Measurements from ENCODE around the gene MOCS1. TPM values are rescaled to one million over a fixed set of nuclear protein-coding genes. Genes with fewer than 3 reads are reported as not detected.

MOCS1 gene
- total RNA-seq, 4 donors from 2014 or later, result 5.0 to 12.0 (median 8.4) TPM

DNA sequence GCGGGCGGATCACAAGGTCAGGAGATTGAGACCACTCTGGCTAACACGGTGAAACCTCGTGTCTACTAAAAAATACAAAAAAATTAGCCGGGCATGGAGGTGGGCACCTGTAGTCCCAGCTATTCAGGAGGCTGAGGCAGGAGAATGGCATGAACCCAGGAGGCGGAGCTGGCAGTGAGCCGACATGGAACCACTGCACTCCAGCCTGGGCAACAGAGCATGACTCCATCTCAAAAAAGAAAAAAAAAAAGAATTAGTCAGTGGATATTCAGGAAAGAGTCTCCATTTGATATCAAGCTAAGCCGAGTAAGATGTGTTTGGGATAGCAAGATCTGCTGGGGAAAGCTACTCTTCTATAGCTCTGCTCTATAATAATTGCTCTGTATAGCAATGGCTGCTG is 41.0 kb downstream of the MOCS1 start:
- intact Hi-C loops (cut with DNase I), result no loop called here
- Histone ChIP-seq H3K36me3 (peaks cover 0 to 5% (median 0%) of the 10 kb centered on the region in 3 donors), H3K27me3 (no peaks in the 10 kb centered on the region), H3K4me3 (no peak overlapping the region), H3K4me1 (peaks cover 0 to 12% (median 1%) of the 10 kb centered on the region in 3 donors), H3K27ac (no peak overlapping the region), H3K9me3 (no peaks in the 10 kb centered on the region)
- TF ChIP-seq CTCF (IDR thresholded peaks at IDR 0.05) (no peak), POLR2A (IDR thresholded peaks at IDR 0.05) (no peak)
- WGBS, 2 donors, result 67 to 70% methylated on average over 8 of the region's 8 CpGs
- no peak for DNase-seq

DNA sequence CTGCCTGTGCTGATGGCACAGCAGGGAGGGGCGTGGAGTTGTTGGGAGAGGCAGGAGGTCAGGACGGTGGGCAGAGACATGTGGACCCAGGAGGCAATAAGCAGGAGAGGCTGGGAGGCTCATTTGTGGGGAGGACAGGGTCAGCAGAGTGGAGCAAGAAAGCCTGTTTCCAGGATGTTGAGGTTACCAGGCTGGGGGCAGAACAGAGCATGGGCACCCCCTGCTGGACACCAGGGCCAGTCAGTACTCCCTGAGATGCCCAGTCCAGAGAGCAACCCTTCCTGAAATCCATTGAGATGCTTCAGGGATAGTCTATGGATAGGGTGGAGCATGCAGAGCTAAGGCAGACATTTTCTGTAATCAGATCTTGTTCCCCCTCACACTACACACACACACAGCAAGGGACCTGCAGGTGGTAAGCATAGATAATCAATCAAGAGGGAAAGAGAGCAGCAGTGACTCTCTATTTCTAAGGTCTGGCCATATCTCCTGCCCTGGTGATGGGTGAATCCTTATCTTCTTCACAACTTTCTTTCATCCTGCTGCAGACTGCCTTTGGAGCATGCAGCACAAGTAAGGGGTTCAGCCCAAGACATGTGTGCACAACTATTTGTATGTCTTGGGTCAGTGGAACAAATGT is 41.7 kb downstream of the MOCS1 start:
- Histone ChIP-seq H3K4me1 (peaks cover 0 to 19% (median 7%) of the 10 kb centered on the region in 3 donors), H3K27me3 (no peaks in the 10 kb centered on the region), H3K36me3 (peaks cover 0 to 4% (median 0%) of the 10 kb centered on the region in 3 donors), H3K4me3 (no peak overlapping the region), H3K9me3 (no peaks in the 10 kb centered on the region), H3K27ac (peak overlapping the region in 1 of 4 donors; percentile 13)
- WGBS, 2 donors, result 20 to 86% methylated on average over 1 of the region's 2 CpGs
- no peak for DNase-seq
- intact Hi-C loops (cut with DNase I), result no loop called here
- TF ChIP-seq CTCF (IDR thresholded peaks at IDR 0.05) (peak in 5 of 6 experiments; percentile 46 to 64 (median 56)), POLR2A (IDR thresholded peaks at IDR 0.05) (no peak)

- no peaks in the 10 kb centered on the region for H3K27me3 ChIP-seq
- no peaks in the 10 kb centered on the region for H3K36me3 ChIP-seq
- no peak overlapping the region for H3K4me3 ChIP-seq
- H3K4me1 ChIP-seq, result peaks cover 0 to 26% (median 7%) of the 10 kb centered on the region in 3 donors
- intact Hi-C loops (cut with DNase I), result no loop called here
- DNase-seq, result no peak
- no peaks in the 10 kb centered on the region for H3K9me3 ChIP-seq
- WGBS, 2 donors, result 44 to 75% methylated on average over 4 of the region's 4 CpGs
- peak overlapping the region in 1 of 4 donors; percentile 13 for H3K27ac ChIP-seq
- TF ChIP-seq POLR2A (IDR thresholded peaks at IDR 0.05) (no peak), CTCF (IDR thresholded peaks at IDR 0.05) (no peak)
Measured at GRCh38 chr6:39891976-39892375, 42.3 kb downstream of the MOCS1 start.

- peak overlapping the region in 1 of 4 donors; percentile 13 for H3K27ac ChIP-seq
- WGBS, 2 donors, result 78 to 84% methylated on average over 3 to 6 of the region's 6 CpGs
Measured at GRCh38 chr6:39891353-39891752, 42.9 kb downstream of the MOCS1 start.

More at GRCh38 chr6:39891353-39891752, 42.9 kb downstream of the MOCS1 start:
- Histone ChIP-seq H3K27me3 (no peaks in the 10 kb centered on the region), H3K4me3 (no peak overlapping the region), H3K36me3 (no peaks in the 10 kb centered on the region), H3K4me1 (peaks cover 0 to 31% (median 7%) of the 10 kb centered on the region in 3 donors), H3K9me3 (no peaks in the 10 kb centered on the region)
- DNase-seq, result no peak
- intact Hi-C loops (cut with DNase I), result no loop called here
- TF ChIP-seq CTCF (IDR thresholded peaks at IDR 0.05), result no peak
- no peak for TF ChIP-seq POLR2A (IDR thresholded peaks at IDR 0.05)
